ENCODE measurements around the gene ALX3.

ALX3 gene

GRCh38 chr1:110070671-110071242 is at the start of gene ALX3:
Gene ALX3 (minus strand): TSS chr1:110070672. CDS start chr1:110070612, 60 bp downstream.
- DNase-seq (ENCODE audit: low read depth in 4 of 4, low spot score in 1 of 4) = no peak

- DNase-seq (ENCODE audit: low read depth in 4 of 4, low spot score in 1 of 4) = no peak
Measured at GRCh38 chr1:110119843-110120242, 49.4 kb upstream of the ALX3 start.

- no peak for DNase-seq (ENCODE audit: low read depth in 4 of 4, low spot score in 1 of 4)
Measured at GRCh38 chr1:110118636-110119396, 48.3 kb upstream of the ALX3 start.

- DNase-seq (ENCODE audit: low read depth in 4 of 4, low spot score in 1 of 4) = no peak
Measured at GRCh38 chr1:110114784-110115183, 44.3 kb upstream of the ALX3 start.

GRCh38 chr1:110114173-110114572 is 43.7 kb upstream of the ALX3 start:
- DNase-seq (ENCODE audit: low read depth in 4 of 4, low spot score in 1 of 4) = no peak

GRCh38 chr1:110113551-110113950 is 43.1 kb upstream of the ALX3 start:
- DNase-seq (ENCODE audit: low read depth in 4 of 4, low spot score in 1 of 4) = no peak

- no peak for DNase-seq (ENCODE audit: low read depth in 4 of 4, low spot score in 1 of 4)
Measured at GRCh38 chr1:110112656-110113055, 42.2 kb upstream of the ALX3 start.

- no peak for DNase-seq (ENCODE audit: low read depth in 4 of 4, low spot score in 1 of 4)
Measured at GRCh38 chr1:110112143-110112542, 41.7 kb upstream of the ALX3 start, which contains the start of gene UBL4B. Gene UBL4B (plus strand): TSS chr1:110112443. CDS start chr1:110112535, 92 bp downstream.

- no peak for DNase-seq (ENCODE audit: low read depth in 4 of 4, low spot score in 1 of 4)
Measured at GRCh38 chr1:110111081-110111480, 40.6 kb upstream of the ALX3 start.

- no peak for DNase-seq (ENCODE audit: low read depth in 4 of 4, low spot score in 1 of 4)
Measured at GRCh38 chr1:110107867-110108469, 37.5 kb upstream of the ALX3 start.

GRCh38 chr1:110106013-110106941 is 35.8 kb upstream of the ALX3 start:
- peak; percentile 25 to 53 (median 34) for DNase-seq (ENCODE audit: low read depth in 4 of 4, low spot score in 1 of 4)

GRCh38 chr1:110102081-110102480 is 31.6 kb upstream of the ALX3 start:
- no peak for DNase-seq (ENCODE audit: low read depth in 4 of 4, low spot score in 1 of 4)

- DNase-seq (ENCODE audit: low read depth in 4 of 4, low spot score in 1 of 4) = no peak
Measured at GRCh38 chr1:110100335-110100734, 29.9 kb upstream of the ALX3 start.

- no peak for DNase-seq (ENCODE audit: low read depth in 4 of 4, low spot score in 1 of 4)
Measured at GRCh38 chr1:110098222-110099026, 28.0 kb upstream of the ALX3 start.

- DNase-seq (ENCODE audit: low read depth in 4 of 4, low spot score in 1 of 4) = no peak
Measured at GRCh38 chr1:110097507-110098221, 27.2 kb upstream of the ALX3 start.

- DNase-seq (ENCODE audit: low read depth in 4 of 4, low spot score in 1 of 4) = no peak
Measured at GRCh38 chr1:110094931-110095654, 24.6 kb upstream of the ALX3 start.

GRCh38 chr1:110092991-110093390 is 22.5 kb upstream of the ALX3 start:
- no peak for DNase-seq (ENCODE audit: low read depth in 4 of 4, low spot score in 1 of 4)

GRCh38 chr1:110091791-110092190 is 21.3 kb upstream of the ALX3 start:
- DNase-seq (ENCODE audit: low read depth in 4 of 4, low spot score in 1 of 4) = no peak

- DNase-seq (ENCODE audit: low read depth in 4 of 4, low spot score in 1 of 4) = no peak
Measured at GRCh38 chr1:110091381-110091780, 20.9 kb upstream of the ALX3 start.
